Caco-2 (cell line): ENCODE results near the gene KCNC1. TPM values are rescaled to one million over a fixed set of nuclear protein-coding genes. Genes with fewer than 3 reads are reported as not detected.

Experiments
- BruUV-seq: library from RNA; stranded (reverse); fragments of 400-500 nt; replicated peaks from 2 replicates; lab custom pipeline; 2021; lab: Mats Ljungman, UMichigan
- CTCF ChIA-PET: fragments of 300-600 bp; sonication (Branson Sonifier 250); formaldehyde crosslinking; loops from one replicate; lab custom pipeline; 2022; ENCODE audit warnings: antibody characterized with exemption; lab: Charles Lee
- POLR2A ChIA-PET: fragments of 300-600 bp; sonication (Branson Sonifier 250); formaldehyde crosslinking; loops from one replicate; lab custom pipeline; 2022; ENCODE audit warnings: antibody characterized with exemption; lab: Charles Lee
- DNase-seq, 2 experiments: peaks; one replicate each; pipeline versions ENCODE4 v3.0.0 to v3.0.0-alpha.2; 2020 to 2022
- H3K27me3 ChIP-seq: replicated peaks from 2 replicates; pipeline ENCODE4 v1.6.0; 2011; ENCODE audit warnings: low read length; ENCODE audit not compliant: control insufficient read depth, insufficient read depth
- H3K36me3 ChIP-seq: 2 replicates; pipeline ENCODE4 v1.5.1; 2011; ENCODE audit warnings: low read length; ENCODE audit not compliant: control insufficient read depth, insufficient read depth
- H3K4me1 ChIP-seq: fragments of 250-450 bp; sonication (Bioruptor Pico); 2 replicates; pipeline ENCODE4 v1.5.1; 2020; ENCODE audit warnings: mild to moderate bottlenecking
- H3K4me3 ChIP-seq: 2 replicates; pipeline ENCODE4 v1.5.1; 2011; ENCODE audit warnings: low read depth, mild to moderate bottlenecking, control low read depth, low read length
- H3K9me3 ChIP-seq: fragments of 250-450 bp; sonication (Bioruptor Pico); 2 replicates; pipeline ENCODE4 v1.5.1; 2020; ENCODE audit warnings: mild to moderate bottlenecking, moderate library complexity
- H3K27ac Mint-ChIP-seq: one replicate; pipeline ENCODE4 v1.8.0; 2022; ENCODE audit warnings: mixed read lengths; ENCODE audit not compliant: unreplicated experiment
- H3K27me3 Mint-ChIP-seq: one replicate; pipeline ENCODE4 v1.8.0; 2022; ENCODE audit warnings: mixed read lengths; ENCODE audit not compliant: insufficient read depth, unreplicated experiment
- H3K36me3 Mint-ChIP-seq: one replicate; pipeline ENCODE4 v1.8.0; 2022; ENCODE audit warnings: mild to moderate bottlenecking, mixed read lengths; ENCODE audit not compliant: insufficient read depth, unreplicated experiment
- H3K4me1 Mint-ChIP-seq: one replicate; pipeline ENCODE4 v1.8.0; 2022; ENCODE audit warnings: low read depth, mixed read lengths; ENCODE audit not compliant: unreplicated experiment
- H3K4me3 Mint-ChIP-seq: one replicate; pipeline ENCODE4 v1.8.0; 2022; ENCODE audit warnings: mild to moderate bottlenecking, moderate library complexity, mixed read lengths; ENCODE audit not compliant: unreplicated experiment
- H3K9me3 Mint-ChIP-seq: one replicate; pipeline ENCODE4 v1.8.0; 2022; ENCODE audit warnings: mixed read lengths; ENCODE audit not compliant: unreplicated experiment
- CTCF ChIP-seq, 2 experiments: fragments of 200-600 bp in 1 of 2; IDR thresholded peaks; 1 replicate in 1 of 2; 2 replicates in 1 of 2; pipeline versions ENCODE4 v1.5.1 to v1.8.0; 2011 to 2022; ENCODE audit warnings: antibody characterized with exemption in 1 of 2, control low read depth in 1 of 2, inconsistent platforms in 1 of 2, low read depth in 1 of 2, low read length in 1 of 2, mild to moderate bottlenecking in 1 of 2, moderate library complexity in 1 of 2; ENCODE audit not compliant: insufficient read depth in 1 of 2, severe bottlenecking in 1 of 2, unreplicated experiment in 1 of 2
- intact Hi-C: fragments of 100-400 bp; cut with micrococcal nuclease; formaldehyde crosslinking; loops from one replicate; pipeline ENCODE4 v1.10.0; 2022; ENCODE audit not compliant: unreplicated experiment
- total RNA-seq: library from RNA; stranded (reverse); gene quantifications from 2 replicates; pipeline ENCODE4 v1.2.3, GENCODE V29; 2022

Gene KCNC1
- total RNA-seq, 1 experiment from 2014 or later = 0.07 TPM

- Histone ChIP-seq H3K4me3 (no peak overlapping the region), H3K9me3 (no peaks in the 10 kb centered on the region), H3K36me3 (no peaks in the 10 kb centered on the region), H3K27me3 (no peaks in the 10 kb centered on the region; the same call in none of the 2 replicates), H3K4me1 (no peaks in the 10 kb centered on the region)
- no peaks in the 10 kb centered on the region for H3K36me3 Mint-ChIP-seq
- peaks cover 11% of the 10 kb centered on the region for H3K27me3 Mint-ChIP-seq
- H3K4me1 Mint-ChIP-seq = no peaks in the 10 kb centered on the region
- CTCF ChIA-PET = interaction anchor here (0.6 kb wide), 1 partner anchor 10 kb away, joined by 3 read pairs; no protein-coding TSS in a partner anchor
- no peak overlapping the region for H3K4me3 Mint-ChIP-seq
- no peak overlapping the region for H3K27ac Mint-ChIP-seq
- no peaks in the 10 kb centered on the region for H3K9me3 Mint-ChIP-seq
- peak in 1 of 2 experiments; percentile 14 for TF ChIP-seq CTCF (IDR thresholded peaks at IDR 0.05; ENCODE audit: insufficient read depth in 1 of 2, low read depth in 1 of 2, low read length in 1 of 2, severe bottlenecking in 1 of 2, unreplicated experiment in 1 of 2)
- DNase-seq = no peak
- no TSS peak for BruUV-seq
- intact Hi-C loops = no loop called here
- POLR2A ChIA-PET = no interaction called here
Measured at GRCh38 chr11:17722000-17722643, 12.5 kb upstream of the KCNC1 start.

DNA sequence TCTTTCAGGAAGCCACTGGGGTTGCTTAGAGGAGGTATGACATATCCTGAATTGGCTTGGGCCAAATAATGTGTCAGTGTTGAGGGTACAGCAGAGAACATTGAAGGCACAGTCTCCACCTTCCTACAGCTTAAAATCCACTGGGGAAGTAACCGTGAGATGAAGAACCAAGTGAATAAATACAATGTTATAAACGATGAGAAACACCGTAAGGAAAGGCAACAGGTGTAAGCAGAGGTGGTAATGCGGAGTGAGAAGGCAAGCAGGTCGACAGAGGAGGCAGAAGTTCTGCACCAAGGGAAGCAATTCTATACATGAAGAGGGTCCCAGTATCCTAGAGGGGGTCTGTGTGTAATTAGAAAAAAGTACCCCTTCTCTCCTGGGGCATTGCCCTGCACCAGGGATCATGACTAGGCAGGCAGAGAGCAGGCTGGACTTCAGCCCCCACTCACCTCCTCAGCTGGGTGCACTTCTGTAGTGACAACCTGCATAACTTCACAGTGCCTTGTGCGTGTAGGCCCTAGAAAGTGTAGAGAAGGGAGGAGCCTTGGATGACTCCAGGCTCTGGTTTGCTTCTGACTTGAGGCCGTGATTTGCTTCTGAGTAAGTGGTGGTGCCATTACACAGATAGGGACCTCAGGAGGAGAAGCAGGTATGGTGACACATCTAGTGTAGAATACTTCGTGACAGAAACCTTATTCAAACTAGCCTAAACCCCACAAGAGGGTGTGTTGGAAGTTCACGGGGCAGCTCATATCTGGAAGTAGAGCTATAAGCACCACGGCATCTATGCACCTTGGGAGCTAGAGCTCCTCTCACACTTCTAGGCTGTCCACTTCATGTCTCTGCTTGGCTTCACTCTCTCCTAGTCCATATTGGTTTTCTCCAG lies 10.3 kb upstream of the KCNC1 start:
- Mint-ChIP-seq H3K4me1 (no peaks in the 10 kb centered on the region), H3K27me3 (peaks cover 19% of the 10 kb centered on the region), H3K9me3 (no peaks in the 10 kb centered on the region), H3K27ac (no peak overlapping the region), H3K4me3 (no peak overlapping the region), H3K36me3 (no peaks in the 10 kb centered on the region)
- CTCF ChIA-PET = no interaction called here
- DNase-seq = no peak
- H3K36me3 ChIP-seq = no peaks in the 10 kb centered on the region
- H3K4me3 ChIP-seq = no peak overlapping the region
- POLR2A ChIA-PET = no interaction called here
- intact Hi-C loops = no loop called here
- no peaks in the 10 kb centered on the region for H3K9me3 ChIP-seq
- H3K27me3 ChIP-seq = no peaks in the 10 kb centered on the region; the same call in none of the 2 replicates
- BruUV-seq = no TSS peak
- TF ChIP-seq CTCF (IDR thresholded peaks at IDR 0.05; ENCODE audit: insufficient read depth in 1 of 2, low read depth in 1 of 2, low read length in 1 of 2, severe bottlenecking in 1 of 2, unreplicated experiment in 1 of 2) = no peak
- H3K4me1 ChIP-seq = no peaks in the 10 kb centered on the region

DNA sequence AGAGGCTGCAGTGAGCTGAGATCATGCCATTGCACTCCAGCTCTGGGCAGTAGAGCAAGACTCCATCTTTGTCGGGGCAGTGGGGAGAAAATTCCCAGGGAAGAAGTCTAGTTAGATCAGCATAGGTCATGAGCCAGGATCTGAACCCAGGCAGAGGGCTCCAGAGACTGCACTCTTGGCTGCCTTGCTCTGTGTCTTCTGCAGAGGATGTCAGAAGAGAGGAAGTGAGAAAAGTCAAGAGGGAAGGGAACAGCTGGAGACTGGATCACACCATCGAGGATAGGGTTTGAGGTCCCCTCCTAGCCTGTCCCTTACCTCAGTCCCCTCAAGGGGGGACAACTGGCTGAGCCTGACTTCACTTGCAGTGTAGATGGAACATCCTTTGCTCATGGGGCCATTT lies 9.4 kb upstream of the KCNC1 start:
- H3K4me3 Mint-ChIP-seq = no peak overlapping the region
- H3K36me3 Mint-ChIP-seq = no peaks in the 10 kb centered on the region
- Histone ChIP-seq H3K36me3 (no peaks in the 10 kb centered on the region), H3K4me3 (no peak overlapping the region), H3K4me1 (no peaks in the 10 kb centered on the region), H3K27me3 (no peaks in the 10 kb centered on the region; the same call in none of the 2 replicates), H3K9me3 (no peaks in the 10 kb centered on the region)
- peaks cover 19% of the 10 kb centered on the region for H3K27me3 Mint-ChIP-seq
- no peaks in the 10 kb centered on the region for H3K4me1 Mint-ChIP-seq
- H3K27ac Mint-ChIP-seq = no peak overlapping the region
- intact Hi-C loops = no loop called here
- no peaks in the 10 kb centered on the region for H3K9me3 Mint-ChIP-seq
- no TSS peak for BruUV-seq
- ChIA-PET POLR2A (no interaction called here), CTCF (no interaction called here)
- TF ChIP-seq CTCF (IDR thresholded peaks at IDR 0.05; ENCODE audit: insufficient read depth in 1 of 2, low read depth in 1 of 2, low read length in 1 of 2, severe bottlenecking in 1 of 2, unreplicated experiment in 1 of 2) = no peak
- no peak for DNase-seq
